ENCODE measurements around the gene CBX1. TPM values are rescaled to one million over a fixed set of nuclear protein-coding genes. Genes with fewer than 3 reads are reported as not detected.

CBX1 gene
- total and polyA plus RNA-seq, 2 of the 13 experiments (the other 11 are each of a cell fraction or from before 2014, with no cell fraction given): 17.8 to 108 TPM

DNA sequence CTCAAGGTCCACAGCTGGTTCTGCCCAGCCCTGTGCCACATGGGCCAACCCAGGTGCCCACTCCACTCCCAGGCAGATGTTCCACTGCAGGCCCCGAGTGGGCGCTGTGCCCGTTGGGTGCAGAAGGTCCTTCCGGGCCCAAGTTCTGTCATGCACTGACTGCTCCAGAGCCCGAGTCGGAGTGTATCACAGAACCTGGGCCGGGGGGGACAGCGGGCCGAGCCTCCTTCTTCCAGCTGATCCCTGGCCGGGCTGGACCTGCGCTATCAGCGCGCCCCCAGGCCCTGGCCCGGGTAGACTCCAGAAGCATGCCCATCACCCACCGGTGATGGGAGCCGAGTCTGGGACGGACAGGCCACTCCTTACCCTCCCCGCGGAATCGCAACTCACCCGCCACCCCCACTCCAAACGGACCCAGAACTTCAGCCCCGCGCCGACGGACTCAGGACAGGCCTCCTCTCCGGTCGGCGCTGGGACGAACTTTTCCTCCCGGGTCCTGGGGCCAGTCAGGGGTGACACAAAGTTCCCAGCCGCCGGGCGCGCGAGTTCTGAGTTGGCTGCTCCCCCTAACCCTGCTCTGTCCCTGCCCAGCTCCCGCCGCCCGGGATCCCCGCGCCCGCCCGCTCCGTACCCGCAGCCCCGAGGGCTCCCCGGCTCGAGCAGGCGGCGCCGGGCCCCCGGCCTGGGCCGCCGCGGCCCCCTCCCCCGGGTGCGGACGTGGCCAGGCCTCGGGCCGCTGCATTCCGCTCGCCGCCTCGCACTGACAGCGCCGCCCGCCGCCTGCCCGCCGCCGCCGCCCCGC, 64.0 kb downstream of the CBX1 start, which contains the start of gene COPZ2 (continued):
- TF ChIP-seq YEATS2 (CRISPR knock-in tag; IDR thresholded peaks at IDR 0.05; ENCODE audit: borderline replicate concordance) (no peak), ZSCAN30 (CRISPR knock-in tag; IDR thresholded peaks at IDR 0.05) (no peak), KLF11 (CRISPR knock-in tag; IDR thresholded peaks at IDR 0.05) (no peak), ZNF598 (CRISPR knock-in tag; IDR thresholded peaks at IDR 0.05; ENCODE audit: borderline replicate concordance) (peak; percentile 86; the same call in 1 of the 2 replicates), TEAD3 (CRISPR knock-in tag; optimal IDR thresholded peaks at IDR 0.05; ENCODE audit: borderline replicate concordance) (peak; percentile 20), ZSCAN22 (CRISPR knock-in tag; IDR thresholded peaks at IDR 0.05) (no peak), ZNF839 (CRISPR knock-in tag; IDR thresholded peaks at IDR 0.05; ENCODE audit: borderline replicate concordance) (peak; percentile 94; the same call in 1 of the 2 replicates), ZNF577 (CRISPR knock-in tag; IDR thresholded peaks at IDR 0.05; ENCODE audit: borderline replicate concordance, low read depth) (no peak), IRX3 (CRISPR knock-in tag; IDR thresholded peaks at IDR 0.05; ENCODE audit: borderline replicate concordance, low read depth) (no peak), TARDBP (CRISPR knock-in tag; IDR thresholded peaks at IDR 0.05) (no peak), ZNF558 (CRISPR knock-in tag; IDR thresholded peaks at IDR 0.05; ENCODE audit: borderline replicate concordance) (no peak), NFIB (CRISPR knock-in tag; IDR thresholded peaks at IDR 0.05; ENCODE audit: borderline replicate concordance) (no peak), SSRP1 (CRISPR knock-in tag; IDR thresholded peaks at IDR 0.05) (no peak), HOXA3 (CRISPR knock-in tag; IDR thresholded peaks at IDR 0.05) (peak; percentile 39; the same call in 1 of the 2 replicates), MXD4 (CRISPR knock-in tag; IDR thresholded peaks at IDR 0.05) (no peak), ARNT (IDR thresholded peaks at IDR 0.05) (no peak), HOXD1 (CRISPR knock-in tag; IDR thresholded peaks at IDR 0.05) (no peak)
- TF ChIP-seq, protein P1, sequence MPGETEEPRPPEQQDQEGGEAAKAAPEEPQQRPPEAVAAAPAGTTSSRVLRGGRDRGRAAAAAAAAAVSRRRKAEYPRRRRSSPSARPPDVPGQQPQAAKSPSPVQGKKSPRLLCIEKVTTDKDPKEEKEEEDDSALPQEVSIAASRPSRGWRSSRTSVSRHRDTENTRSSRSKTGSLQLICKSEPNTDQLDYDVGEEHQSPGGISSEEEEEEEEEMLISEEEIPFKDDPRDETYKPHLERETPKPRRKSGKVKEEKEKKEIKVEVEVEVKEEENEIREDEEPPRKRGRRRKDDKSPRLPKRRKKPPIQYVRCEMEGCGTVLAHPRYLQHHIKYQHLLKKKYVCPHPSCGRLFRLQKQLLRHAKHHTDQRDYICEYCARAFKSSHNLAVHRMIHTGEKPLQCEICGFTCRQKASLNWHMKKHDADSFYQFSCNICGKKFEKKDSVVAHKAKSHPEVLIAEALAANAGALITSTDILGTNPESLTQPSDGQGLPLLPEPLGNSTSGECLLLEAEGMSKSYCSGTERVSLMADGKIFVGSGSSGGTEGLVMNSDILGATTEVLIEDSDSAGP (CRISPR knock-in tag; IDR thresholded peaks at IDR 0.05; ENCODE audit: borderline replicate concordance): peak; percentile 86
- TF ChIP-seq, protein P2, sequence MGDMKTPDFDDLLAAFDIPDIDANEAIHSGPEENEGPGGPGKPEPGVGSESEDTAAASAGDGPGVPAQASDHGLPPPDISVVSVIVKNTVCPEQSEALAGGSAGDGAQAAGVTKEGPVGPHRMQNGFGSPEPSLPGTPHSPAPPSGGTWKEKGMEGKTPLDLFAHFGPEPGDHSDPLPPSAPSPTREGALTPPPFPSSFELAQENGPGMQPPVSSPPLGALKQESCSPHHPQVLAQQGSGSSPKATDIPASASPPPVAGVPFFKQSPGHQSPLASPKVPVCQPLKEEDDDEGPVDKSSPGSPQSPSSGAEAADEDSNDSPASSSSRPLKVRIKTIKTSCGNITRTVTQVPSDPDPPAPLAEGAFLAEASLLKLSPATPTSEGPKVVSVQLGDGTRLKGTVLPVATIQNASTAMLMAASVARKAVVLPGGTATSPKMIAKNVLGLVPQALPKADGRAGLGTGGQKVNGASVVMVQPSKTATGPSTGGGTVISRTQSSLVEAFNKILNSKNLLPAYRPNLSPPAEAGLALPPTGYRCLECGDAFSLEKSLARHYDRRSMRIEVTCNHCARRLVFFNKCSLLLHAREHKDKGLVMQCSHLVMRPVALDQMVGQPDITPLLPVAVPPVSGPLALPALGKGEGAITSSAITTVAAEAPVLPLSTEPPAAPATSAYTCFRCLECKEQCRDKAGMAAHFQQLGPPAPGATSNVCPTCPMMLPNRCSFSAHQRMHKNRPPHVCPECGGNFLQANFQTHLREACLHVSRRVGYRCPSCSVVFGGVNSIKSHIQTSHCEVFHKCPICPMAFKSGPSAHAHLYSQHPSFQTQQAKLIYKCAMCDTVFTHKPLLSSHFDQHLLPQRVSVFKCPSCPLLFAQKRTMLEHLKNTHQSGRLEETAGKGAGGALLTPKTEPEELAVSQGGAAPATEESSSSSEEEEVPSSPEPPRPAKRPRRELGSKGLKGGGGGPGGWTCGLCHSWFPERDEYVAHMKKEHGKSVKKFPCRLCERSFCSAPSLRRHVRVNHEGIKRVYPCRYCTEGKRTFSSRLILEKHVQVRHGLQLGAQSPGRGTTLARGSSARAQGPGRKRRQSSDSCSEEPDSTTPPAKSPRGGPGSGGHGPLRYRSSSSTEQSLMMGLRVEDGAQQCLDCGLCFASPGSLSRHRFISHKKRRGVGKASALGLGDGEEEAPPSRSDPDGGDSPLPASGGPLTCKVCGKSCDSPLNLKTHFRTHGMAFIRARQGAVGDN (CRISPR knock-in tag; IDR thresholded peaks at IDR 0.05): peak; percentile 88
- TF ChIP-seq, protein P3, sequence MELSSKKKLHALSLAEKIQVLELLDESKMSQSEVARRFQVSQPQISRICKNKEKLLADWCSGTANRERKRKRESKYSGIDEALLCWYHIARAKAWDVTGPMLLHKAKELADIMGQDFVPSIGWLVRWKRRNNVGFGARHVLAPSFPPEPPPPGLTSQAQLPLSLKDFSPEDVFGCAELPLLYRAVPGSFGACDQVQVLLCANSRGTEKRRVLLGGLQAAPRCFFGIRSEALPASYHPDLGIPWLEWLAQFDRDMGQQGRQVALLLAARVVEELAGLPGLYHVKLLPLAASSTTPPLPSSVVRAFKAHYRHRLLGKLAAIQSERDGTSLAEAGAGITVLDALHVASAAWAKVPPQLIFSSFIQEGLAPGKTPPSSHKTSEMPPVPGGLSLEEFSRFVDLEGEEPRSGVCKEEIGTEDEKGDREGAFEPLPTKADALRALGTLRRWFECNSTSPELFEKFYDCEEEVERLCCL (CRISPR knock-in tag; IDR thresholded peaks at IDR 0.05; ENCODE audit: borderline replicate concordance): no peak
- TF ChIP-seq, protein P4, sequence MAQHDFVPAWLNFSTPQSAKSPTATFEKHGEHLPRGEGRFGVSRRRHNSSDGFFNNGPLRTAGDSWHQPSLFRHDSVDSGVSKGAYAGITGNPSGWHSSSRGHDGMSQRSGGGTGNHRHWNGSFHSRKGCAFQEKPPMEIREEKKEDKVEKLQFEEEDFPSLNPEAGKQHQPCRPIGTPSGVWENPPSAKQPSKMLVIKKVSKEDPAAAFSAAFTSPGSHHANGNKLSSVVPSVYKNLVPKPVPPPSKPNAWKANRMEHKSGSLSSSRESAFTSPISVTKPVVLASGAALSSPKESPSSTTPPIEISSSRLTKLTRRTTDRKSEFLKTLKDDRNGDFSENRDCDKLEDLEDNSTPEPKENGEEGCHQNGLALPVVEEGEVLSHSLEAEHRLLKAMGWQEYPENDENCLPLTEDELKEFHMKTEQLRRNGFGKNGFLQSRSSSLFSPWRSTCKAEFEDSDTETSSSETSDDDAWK (CRISPR knock-in tag; IDR thresholded peaks at IDR 0.05): no peak
